Nephron progenitor cell (in vitro differentiated cells): ENCODE results near the gene TRIM44.

Source experiments
- DNase-seq: peaks from one replicate; pipeline ENCODE4 v3.0.0; 2021
- H3K27ac Mint-ChIP-seq: 2 replicates; pipeline ENCODE4 v1.8.0; 2021; ENCODE audit warnings: mild to moderate bottlenecking, moderate library complexity, mixed read lengths
- H3K27me3 Mint-ChIP-seq: 2 replicates; pipeline ENCODE4 v1.8.0; 2021; ENCODE audit warnings: mild to moderate bottlenecking, low read depth, mixed read lengths; ENCODE audit not compliant: poor library complexity
- H3K36me3 Mint-ChIP-seq: 2 replicates; pipeline ENCODE4 v1.8.0; 2021; ENCODE audit warnings: low read depth, mixed read lengths
- H3K4me1 Mint-ChIP-seq: 2 replicates; pipeline ENCODE4 v1.8.0; 2021; ENCODE audit warnings: mixed read lengths
- H3K4me3 Mint-ChIP-seq: 2 replicates; pipeline ENCODE4 v1.8.0; 2021; ENCODE audit warnings: mild to moderate bottlenecking, moderate library complexity, mixed read lengths
- H3K9me3 Mint-ChIP-seq: 2 replicates; pipeline ENCODE4 v1.8.0; 2021; ENCODE audit warnings: mild to moderate bottlenecking, moderate library complexity, mixed read lengths
- CTCF ChIP-seq: fragments of 200-600 bp; sonication (generic); IDR thresholded peaks from 2 replicates; pipeline ENCODE4 v1.5.0; 2021; ENCODE audit warnings: antibody characterized with exemption

TRIM44 gene

DNA sequence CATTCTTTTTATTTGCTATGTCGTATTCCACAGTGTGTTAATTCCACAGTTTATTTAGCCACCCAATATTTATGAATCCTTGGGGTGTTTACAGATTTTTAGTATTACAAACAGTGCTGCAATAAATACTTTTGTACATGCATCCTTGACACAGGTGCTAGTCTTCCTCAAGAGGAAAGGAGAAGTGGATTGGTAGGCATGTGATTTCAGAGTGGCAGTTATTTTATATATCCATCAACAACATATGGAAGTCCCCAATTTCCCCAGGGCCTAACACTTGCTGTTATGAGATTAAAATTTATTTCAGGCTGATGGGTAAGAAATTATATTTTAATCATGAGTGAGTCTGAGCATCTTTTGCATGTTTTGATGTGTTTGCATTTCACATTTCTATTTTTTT is 17.9 kb downstream of the TRIM44 start:
- H3K36me3 Mint-ChIP-seq, result peaks cover 7% of the 10 kb centered on the region
- H3K27ac Mint-ChIP-seq, result no peak overlapping the region
- no peak overlapping the region for H3K4me3 Mint-ChIP-seq
- no peaks in the 10 kb centered on the region for H3K27me3 Mint-ChIP-seq
- TF ChIP-seq CTCF, result no peak
- peaks cover 18% of the 10 kb centered on the region for H3K4me1 Mint-ChIP-seq
- H3K9me3 Mint-ChIP-seq, result no peaks in the 10 kb centered on the region
- no peak for DNase-seq

- TF ChIP-seq CTCF, result no peak
- Mint-ChIP-seq H3K9me3 (no peaks in the 10 kb centered on the region), H3K27ac (no peak overlapping the region), H3K27me3 (no peaks in the 10 kb centered on the region), H3K4me3 (no peak overlapping the region), H3K4me1 (peaks cover 13% of the 10 kb centered on the region), H3K36me3 (peaks cover 15% of the 10 kb centered on the region)
- DNase-seq, result no peak
Observed at GRCh38 chr11:35681163-35681767, 18.7 kb downstream of the TRIM44 start.

GRCh38 chr11:35682230-35683173 is 19.9 kb downstream of the TRIM44 start:
- Mint-ChIP-seq H3K4me1 (peaks cover 13% of the 10 kb centered on the region), H3K36me3 (peaks cover 27% of the 10 kb centered on the region), H3K4me3 (peak overlapping the region; percentile 18), H3K27ac (peak overlapping the region; percentile 26), H3K9me3 (no peaks in the 10 kb centered on the region), H3K27me3 (no peaks in the 10 kb centered on the region)
- TF ChIP-seq CTCF, result no peak
- DNase-seq, result no peak

DNA sequence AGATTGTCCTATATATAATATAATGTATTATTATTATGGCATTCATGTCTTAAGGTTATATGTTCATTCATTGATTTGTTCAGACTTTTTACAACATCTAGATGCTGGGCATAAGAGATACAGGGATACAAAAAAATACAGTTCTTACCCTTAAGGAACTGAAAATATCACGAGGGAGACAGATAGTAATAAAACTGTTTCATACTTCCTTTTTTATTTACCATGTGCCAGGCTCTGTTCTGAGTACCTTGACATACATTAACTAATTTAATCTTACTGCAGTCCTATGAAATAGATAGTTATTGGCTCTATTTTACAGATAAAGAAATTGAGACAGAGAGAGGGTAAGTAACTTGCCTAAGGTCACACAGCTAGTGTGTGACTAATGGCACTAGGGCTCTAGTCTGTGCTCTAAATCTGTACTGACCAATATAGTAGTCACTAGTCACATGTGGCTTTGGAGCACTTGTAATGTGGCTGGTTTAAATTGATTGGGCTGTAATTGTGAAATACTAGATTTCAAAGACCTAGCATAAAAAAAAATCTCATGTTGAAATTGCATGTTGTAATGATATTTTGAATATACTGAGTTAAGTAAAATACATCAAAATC is 21.3 kb downstream of the TRIM44 start:
- H3K4me1 Mint-ChIP-seq, result peaks cover 13% of the 10 kb centered on the region
- H3K9me3 Mint-ChIP-seq, result no peaks in the 10 kb centered on the region
- TF ChIP-seq CTCF, result no peak
- H3K27ac Mint-ChIP-seq, result no peak overlapping the region
- peaks cover 35% of the 10 kb centered on the region for H3K36me3 Mint-ChIP-seq
- H3K4me3 Mint-ChIP-seq, result no peak overlapping the region
- DNase-seq, result no peak
- no peaks in the 10 kb centered on the region for H3K27me3 Mint-ChIP-seq

DNA sequence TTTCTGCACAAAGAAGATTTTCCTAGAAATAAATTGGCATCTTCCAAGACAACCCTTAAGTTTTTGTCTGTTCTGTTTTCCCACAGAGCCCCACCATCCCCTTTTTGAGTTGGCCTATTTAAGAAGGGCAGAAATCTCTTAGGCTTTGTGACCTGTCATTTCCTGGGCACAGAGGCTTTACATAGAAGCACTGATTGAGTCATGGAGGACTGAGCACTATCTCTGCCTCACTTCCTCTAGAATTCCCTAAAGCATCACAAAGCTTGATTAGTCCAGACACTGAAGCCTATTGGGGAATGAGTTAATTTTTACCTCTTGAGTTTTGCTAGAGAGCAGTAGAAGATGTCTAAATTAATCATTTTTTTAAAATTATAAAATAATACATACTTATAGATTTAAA is 25.4 kb downstream of the TRIM44 start:
- no peak overlapping the region for H3K4me3 Mint-ChIP-seq
- no peak for DNase-seq
- H3K27ac Mint-ChIP-seq, result no peak overlapping the region
- H3K4me1 Mint-ChIP-seq, result peaks cover 2% of the 10 kb centered on the region
- H3K36me3 Mint-ChIP-seq, result peaks cover 56% of the 10 kb centered on the region
- no peaks in the 10 kb centered on the region for H3K9me3 Mint-ChIP-seq
- no peak for TF ChIP-seq CTCF
- no peaks in the 10 kb centered on the region for H3K27me3 Mint-ChIP-seq
